HepG2 (cell line): ENCODE results near the gene DAPK1. TPM values are rescaled to one million over a fixed set of nuclear protein-coding genes. Genes with fewer than 3 reads are reported as not detected.

Source experiments
- ATAC-seq: fragments of 200-7000 bp; cut with Tn5 transposase; 3 replicates; pipeline ENCODE4 v1.9.1; 2020; ENCODE audit warnings: mild to moderate bottlenecking, moderate library complexity
- BruUV-seq: library from RNA; stranded (reverse); fragments of 400-500 nt; replicated peaks from 2 replicates; lab custom pipeline; 2021; lab: Mats Ljungman, UMichigan
- CTCF ChIA-PET: fragments of 300-600 bp; formaldehyde crosslinking; extraction: SDS; loops from one replicate; lab custom pipeline; 2021; ENCODE audit warnings: low total read pairs, inconsistent platforms, low intra/inter-chr PET ratio; lab: Yijun Ruan, JAX
- POLR2A ChIA-PET: fragments of 350-600 bp; sonication (Branson Sonifier 250); formaldehyde crosslinking; loops from one replicate; lab custom pipeline; 2020; ENCODE audit warnings: antibody characterized with exemption, inconsistent platforms; lab: Yijun Ruan, JAX
- DNase-seq: peaks from one replicate; pipeline ENCODE4 v3.0.0-alpha.2; 2015; ENCODE audit warnings: low spot score
- FAIRE-seq: peaks from 3 replicates; lab custom pipeline; 2011; peaks lifted over from hg19 to GRCh38; lab: Jason Lieb, UNC
- H2AFZ ChIP-seq: one replicate; pipeline ENCODE4 v1.6.1; 2011; ENCODE audit warnings: low read length, inconsistent platforms
- H3K27ac ChIP-seq: fragments of 300-600 bp; 3 replicates; pipeline ENCODE4 v1.8.0; 2011; ENCODE audit warnings: mixed run types, mild to moderate bottlenecking, mixed read lengths, low read length, inconsistent platforms; ENCODE audit not compliant: insufficient read depth; ENCODE audit errors: extremely low read length
- H3K27me3 ChIP-seq, 2 experiments: fragments of 200-600 bp in 1 of 2; 2 replicates in 1 of 2; 3 replicates in 1 of 2; pipeline versions ENCODE4 v1.6.0 to v1.8.0; 2011; ENCODE audit warnings: low read length in 2 of 2, mild to moderate bottlenecking in 2 of 2, moderate library complexity in 2 of 2, inconsistent platforms in 1 of 2; ENCODE audit not compliant: insufficient read depth in 2 of 2, control insufficient read depth in 1 of 2
- H3K36me3 ChIP-seq, 2 experiments: fragments of 200-600 bp in 1 of 2; replicated peaks in 1 of 2; 2 replicates in 1 of 2; 3 replicates in 1 of 2; pipeline versions ENCODE4 v1.5.1 to v1.8.0; 2011; ENCODE audit warnings: low read length in 2 of 2, inconsistent platforms in 1 of 2; ENCODE audit not compliant: insufficient read depth in 2 of 2, control insufficient read depth in 1 of 2
- H3K4me1 ChIP-seq: 2 replicates; pipeline ENCODE4 v1.5.1; 2012; ENCODE audit warnings: low read length, inconsistent platforms; ENCODE audit not compliant: insufficient read depth
- H3K4me2 ChIP-seq: 2 replicates; pipeline ENCODE4 v1.6.0; 2011; ENCODE audit warnings: low read depth, low read length, inconsistent platforms
- H3K4me3 ChIP-seq, 3 experiments: fragments of 200-600 bp in 1 of 3; sonication (generic), shearing (Covaris generic) in 1 of 3; replicated peaks in 1 of 3; 2 replicates each; pipeline ENCODE4 v1.5.1; 2011 to 2016; ENCODE audit warnings: low read length in 3 of 3, inconsistent platforms in 2 of 3, low read depth in 2 of 3, mild to moderate bottlenecking in 2 of 3, control low read depth in 1 of 3, mixed read lengths in 1 of 3; ENCODE audit not compliant: insufficient read depth in 1 of 3
- H3K79me2 ChIP-seq: one replicate; pipeline ENCODE4 v1.6.1; 2011; ENCODE audit warnings: low read length, inconsistent platforms; ENCODE audit not compliant: insufficient read depth
- H3K9ac ChIP-seq: 2 replicates; pipeline ENCODE4 v1.6.0; 2011; ENCODE audit warnings: mild to moderate bottlenecking, low read depth, low read length, inconsistent platforms; ENCODE audit not compliant: insufficient read depth
- H3K9me3 ChIP-seq: 2 replicates; pipeline ENCODE4 v1.5.1; 2012; ENCODE audit warnings: mild to moderate bottlenecking, low read length
- H4K20me1 ChIP-seq: 2 replicates; pipeline ENCODE4 v1.6.0; 2011; ENCODE audit warnings: inconsistent platforms, mild to moderate bottlenecking, low read length, moderate library complexity; ENCODE audit not compliant: insufficient read depth
- FOSL1 ChIP-seq: sonication (generic); formaldehyde crosslinking; IDR thresholded peaks from 2 replicates; pipeline ENCODE4 v1.9.0; 2021; ENCODE audit warnings: missing genetic modification reagents, borderline replicate concordance
- HNF4G ChIP-seq, 2 experiments: sonication (generic) in 1 of 2; formaldehyde crosslinking in 1 of 2; IDR thresholded peaks; 2 replicates each; pipeline versions ENCODE4 v1.4.0 to v1.6.1; 2011 to 2020; ENCODE audit warnings: borderline replicate concordance in 2 of 2, low read depth in 2 of 2, mild to moderate bottlenecking in 2 of 2, low read length in 1 of 2, missing genetic modification reagents in 1 of 2, moderate library complexity in 1 of 2
- MBD4 ChIP-seq: IDR thresholded peaks from 2 replicates; pipeline ENCODE4 v1.6.1; 2012; ENCODE audit warnings: low read length, inconsistent platforms, borderline replicate concordance
- MEIS2 ChIP-seq: sonication (generic); formaldehyde crosslinking; IDR thresholded peaks from 2 replicates; pipeline ENCODE4 v1.9.0; 2021; ENCODE audit warnings: mild to moderate bottlenecking, missing genetic modification reagents
- RAD21 ChIP-seq: fragments of 450-650 bp; formaldehyde crosslinking; IDR thresholded peaks from 2 replicates; pipeline ENCODE4 v1.5.0; 2020; ENCODE audit warnings: mild to moderate bottlenecking
- RBAK ChIP-seq: sonication (generic); formaldehyde crosslinking; IDR thresholded peaks from 2 replicates; pipeline ENCODE4 v1.5.1; 2020; ENCODE audit warnings: mild to moderate bottlenecking, missing genetic modification reagents
- RFX1 ChIP-seq: fragments of 450-650 bp; IDR thresholded peaks from 2 replicates; pipeline ENCODE4 v1.6.1; 2017
- ZNF143 ChIP-seq: sonication (generic); formaldehyde crosslinking; IDR thresholded peaks from 2 replicates; pipeline ENCODE4 v1.4.0; 2020; ENCODE audit warnings: missing genetic modification reagents
- ZNF296 ChIP-seq: sonication (generic); formaldehyde crosslinking; conservative IDR thresholded peaks from 2 replicates; pipeline ENCODE4 v1.5.0; 2020; ENCODE audit warnings: mild to moderate bottlenecking, missing genetic modification reagents
- ZNF34 ChIP-seq: sonication (generic); formaldehyde crosslinking; IDR thresholded peaks from 2 replicates; pipeline ENCODE4 v1.4.0; 2020; ENCODE audit warnings: mild to moderate bottlenecking, missing genetic modification reagents, borderline replicate concordance
- ZNF350 ChIP-seq: sonication (generic); formaldehyde crosslinking; IDR thresholded peaks from 2 replicates; pipeline ENCODE4 v1.4.0; 2020; ENCODE audit warnings: mild to moderate bottlenecking, low read depth, missing genetic modification reagents, borderline replicate concordance
- ZNF569 ChIP-seq: sonication (generic); formaldehyde crosslinking; IDR thresholded peaks from 2 replicates; pipeline ENCODE4 v1.5.0; 2020; ENCODE audit warnings: mild to moderate bottlenecking, missing genetic modification reagents, moderate library complexity, borderline replicate concordance
- ZNF644 ChIP-seq: IDR thresholded peaks from 2 replicates; pipeline ENCODE4 v1.6.1; 2016; ENCODE audit warnings: low read depth
- ZNF7 ChIP-seq: IDR thresholded peaks from 2 replicates; pipeline ENCODE4 v1.6.1; 2016; ENCODE audit warnings: missing biosample characterization, missing genetic modification reagents
- WGBS: methylation state at CpG from one replicate; pipeline ENCODE4 v1.1.6; 2017; ENCODE audit warnings: low lambda C conversion rate; 5-methylcytosine and 5-hydroxymethylcytosine counted together
- in situ Hi-C: cut with HindIII; loops from 2 replicates; pipeline ENCODE4 v1.10.0; 2017; ENCODE audit warnings: low pct_unique_long_range_greater_than_20kb; ENCODE audit not compliant: extremely low pct_ligation_motif_present
- intact Hi-C: fragments of 100-400 bp; cut with micrococcal nuclease; formaldehyde crosslinking; loops from one replicate; pipeline ENCODE4 v1.10.0; 2022; ENCODE audit not compliant: unreplicated experiment
- polyA plus RNA-seq, 8 experiments: library from polyadenylated mRNA; depleted of rRNA in 3 of 8; stranded (reverse) in 7 of 8; unstranded in 1 of 8; fragments of >200 nt; fragmentation: Illumina TruSeq in 4 of 8; extraction: Trizol in 4 of 8; gene quantifications; 2 replicates each; pipeline versions ENCODE4 v1.2.1 to v1.2.3, GENCODE V29; 2011 to 2016; ENCODE audit warnings: low read depth in 4 of 8, missing spikeins in 1 of 8, mixed read lengths in 1 of 8; ENCODE audit not compliant: insufficient read depth in 1 of 8
- total RNA-seq, 5 experiments: library from RNA; depleted of rRNA; stranded (reverse); fragments of >200 nt; fragmentation: Illumina TruSeq; extraction: Trizol; gene quantifications; 2 replicates each; pipeline ENCODE4 v1.2.3, GENCODE V29; 2016; ENCODE audit warnings: low read depth in 1 of 5
- TF ChIP-seq, protein P1 (sequence below): sonication (generic); formaldehyde crosslinking; IDR thresholded peaks from 2 replicates; pipeline ENCODE4 v1.4.0; 2020; ENCODE audit warnings: missing genetic modification reagents
- TF ChIP-seq, protein P2 (sequence below): sonication (generic); formaldehyde crosslinking; IDR thresholded peaks from 2 replicates; pipeline ENCODE4 v1.8.0; 2022; ENCODE audit warnings: missing genetic modification reagents, low read depth, mild to moderate bottlenecking, borderline replicate concordance
- TF ChIP-seq, protein P3 (sequence below): sonication (generic); formaldehyde crosslinking; IDR thresholded peaks from 2 replicates; pipeline ENCODE4 v1.4.0; 2020; ENCODE audit warnings: missing genetic modification reagents

The DAPK1 gene
- total and polyA plus RNA-seq, 2 of the 13 experiments (the other 11 are each of a cell fraction or from before 2014, with no cell fraction given), result 35.7 to 35.9 TPM

DNA sequence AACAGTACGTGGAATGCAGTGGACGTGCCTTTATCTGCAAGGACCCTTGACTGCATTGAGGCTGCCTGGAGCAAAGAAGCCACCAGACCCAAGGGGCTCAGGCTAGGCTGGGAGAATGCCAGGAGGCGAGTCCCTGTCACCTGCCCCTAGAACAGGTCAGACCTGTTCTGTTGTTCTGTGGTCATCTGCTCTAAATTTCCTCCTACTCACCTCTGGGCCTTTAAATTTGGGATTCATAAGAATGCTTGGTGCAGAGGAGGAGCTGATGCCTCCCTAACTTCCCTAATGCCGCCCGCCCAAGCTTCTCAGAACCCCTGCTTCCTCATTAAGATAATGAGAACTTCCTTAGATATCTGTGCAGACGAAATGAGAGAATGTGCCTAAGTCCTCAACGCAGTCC, 32.0 kb downstream of the DAPK1 start:
- no peaks in the 10 kb centered on the region for H4K20me1 ChIP-seq
- WGBS, result 97% methylated on average over 6 of the region's 7 CpGs
- FAIRE-seq (no peak), ATAC-seq (no peak), DNase-seq (no peak)
- ChIA-PET CTCF (no interaction called here), POLR2A (interaction anchor here (0.8 kb wide), 1 partner anchor 39 kb away, joined by 3 read pairs; no protein-coding TSS in a partner anchor)
- no TSS peak for BruUV-seq
- TF ChIP-seq, protein P1, sequence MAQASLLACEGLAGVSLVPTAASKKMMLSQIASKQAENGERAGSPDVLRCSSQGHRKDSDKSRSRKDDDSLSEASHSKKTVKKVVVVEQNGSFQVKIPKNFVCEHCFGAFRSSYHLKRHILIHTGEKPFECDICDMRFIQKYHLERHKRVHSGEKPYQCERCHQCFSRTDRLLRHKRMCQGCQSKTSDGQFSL, result no peak
- TF ChIP-seq ZNF296 (CRISPR knock-in tag), result no peak
- TF ChIP-seq MEIS2 (CRISPR knock-in tag), result no peak
- intact Hi-C loops (no loop called here), in situ Hi-C loops (no loop called here)
- H3K4me1 ChIP-seq, result peaks cover 9% of the 10 kb centered on the region; the same call in 1 of the 2 replicates
- H3K79me2 ChIP-seq, result peaks cover 13% of the 10 kb centered on the region
- no peaks in the 10 kb centered on the region for H3K9me3 ChIP-seq
- H3K36me3 ChIP-seq, result no peaks in the 10 kb centered on the region; a peak in 1 of 5 replicates
- no peak overlapping the region for H3K27ac ChIP-seq
- H2AFZ ChIP-seq, result no peak overlapping the region
- no peak overlapping the region for H3K4me3 ChIP-seq
- no peaks in the 10 kb centered on the region for H3K27me3 ChIP-seq
- no peak overlapping the region for H3K9ac ChIP-seq
- no peak overlapping the region for H3K4me2 ChIP-seq

DNA sequence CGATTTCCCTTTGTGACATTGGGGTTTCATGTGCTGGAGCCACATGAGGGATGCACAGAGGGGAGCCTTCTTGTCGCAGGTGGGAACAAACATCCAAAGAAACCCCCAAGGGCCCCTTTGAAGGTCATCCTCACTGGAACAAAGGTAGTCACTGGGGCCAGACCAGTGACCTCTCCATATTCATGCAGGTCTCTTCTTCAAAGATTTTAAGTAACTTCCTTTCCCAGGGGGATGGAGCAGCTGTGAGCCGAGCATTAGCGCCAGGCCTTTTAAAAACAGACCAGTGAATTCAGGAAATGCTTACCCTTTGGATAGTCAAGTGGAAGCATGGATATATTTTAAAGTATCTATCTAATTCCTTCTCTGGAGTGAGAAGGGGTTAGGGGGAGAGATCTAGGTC, 33.0 kb downstream of the DAPK1 start:
- Histone ChIP-seq H3K36me3 (peaks cover 0 to 5% of the 10 kb centered on the region in 2 experiments; a peak in 2 of 5 replicates), H3K4me3 (no peak overlapping the region), H3K27me3 (no peaks in the 10 kb centered on the region), H3K79me2 (peaks cover 16% of the 10 kb centered on the region), H3K9me3 (no peaks in the 10 kb centered on the region), H2AFZ (no peak overlapping the region), H4K20me1 (no peaks in the 10 kb centered on the region), H3K4me2 (no peak overlapping the region), H3K27ac (no peak overlapping the region), H3K9ac (no peak overlapping the region), H3K4me1 (peaks cover 9% of the 10 kb centered on the region; the same call in 1 of the 2 replicates)
- no TSS peak for BruUV-seq
- DNase-seq (no peak), ATAC-seq (no peak), FAIRE-seq (no peak)
- in situ Hi-C loops (no loop called here), intact Hi-C loops (no loop called here)
- 93% methylated on average over 4 of the region's 4 CpGs for WGBS
- ChIA-PET POLR2A (interaction anchor here (0.8 kb wide), 1 partner anchor 38 kb away, joined by 3 read pairs; no protein-coding TSS in a partner anchor), CTCF (no interaction called here)
- TF ChIP-seq ZNF143 (no peak), FOSL1 (CRISPR knock-in tag) (no peak), ZNF350 (CRISPR knock-in tag) (no peak), MBD4 (no peak), ZNF569 (CRISPR knock-in tag) (no peak), RAD21 (CRISPR knock-in tag) (no peak), RBAK (CRISPR knock-in tag) (no peak), ZNF34 (no peak), ZNF7 (no peak), HNF4G (IDR thresholded peaks at IDR 0.05; ENCODE audit: borderline replicate concordance, low read depth, low read length) (no peak), HNF4G (CRISPR knock-in tag; IDR thresholded peaks at IDR 0.05; ENCODE audit: borderline replicate concordance, low read depth) (no peak), ZNF644 (CRISPR knock-in tag) (no peak), RFX1 (no peak)
- TF ChIP-seq, protein P2, sequence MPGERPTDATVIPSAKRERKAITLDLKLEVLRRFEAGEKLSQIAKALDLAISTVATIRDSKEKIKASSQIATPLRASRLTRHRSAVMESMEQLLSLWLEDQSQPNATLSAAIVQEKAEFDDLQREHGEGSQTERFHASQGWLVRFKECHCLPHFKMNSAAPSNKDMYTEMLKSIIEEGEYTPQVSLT (CRISPR knock-in tag), result no peak
- TF ChIP-seq, protein P3, sequence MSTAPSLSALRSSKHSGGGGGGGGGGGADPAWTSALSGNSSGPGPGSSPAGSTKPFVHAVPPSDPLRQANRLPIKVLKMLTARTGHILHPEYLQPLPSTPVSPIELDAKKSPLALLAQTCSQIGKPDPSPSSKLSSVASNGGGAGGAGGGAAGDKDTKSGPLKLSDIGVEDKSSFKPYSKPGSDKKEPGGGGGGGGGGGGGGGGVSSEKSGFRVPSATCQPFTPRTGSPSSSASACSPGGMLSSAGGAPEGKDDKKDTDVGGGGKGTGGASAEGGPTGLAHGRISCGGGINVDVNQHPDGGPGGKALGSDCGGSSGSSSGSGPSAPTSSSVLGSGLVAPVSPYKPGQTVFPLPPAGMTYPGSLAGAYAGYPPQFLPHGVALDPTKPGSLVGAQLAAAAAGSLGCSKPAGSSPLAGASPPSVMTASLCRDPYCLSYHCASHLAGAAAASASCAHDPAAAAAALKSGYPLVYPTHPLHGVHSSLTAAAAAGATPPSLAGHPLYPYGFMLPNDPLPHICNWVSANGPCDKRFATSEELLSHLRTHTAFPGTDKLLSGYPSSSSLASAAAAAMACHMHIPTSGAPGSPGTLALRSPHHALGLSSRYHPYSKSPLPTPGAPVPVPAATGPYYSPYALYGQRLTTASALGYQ (CRISPR knock-in tag), result no peak
